HG03095 (cell line): ENCODE data around the gene SEMA6A.

ENCODE experiments used
- ATAC-seq: cut with Tn5 transposase; IDR thresholded peaks from one replicate; pipeline ENCODE4 v1.9.1; 2021; ENCODE audit warnings: moderate library complexity; ENCODE audit not compliant: unreplicated experiment

The SEMA6A gene

GRCh38 chr5:116415182-116415581 is 159.4 kb downstream of the SEMA6A start:
- no peak for ATAC-seq

DNA sequence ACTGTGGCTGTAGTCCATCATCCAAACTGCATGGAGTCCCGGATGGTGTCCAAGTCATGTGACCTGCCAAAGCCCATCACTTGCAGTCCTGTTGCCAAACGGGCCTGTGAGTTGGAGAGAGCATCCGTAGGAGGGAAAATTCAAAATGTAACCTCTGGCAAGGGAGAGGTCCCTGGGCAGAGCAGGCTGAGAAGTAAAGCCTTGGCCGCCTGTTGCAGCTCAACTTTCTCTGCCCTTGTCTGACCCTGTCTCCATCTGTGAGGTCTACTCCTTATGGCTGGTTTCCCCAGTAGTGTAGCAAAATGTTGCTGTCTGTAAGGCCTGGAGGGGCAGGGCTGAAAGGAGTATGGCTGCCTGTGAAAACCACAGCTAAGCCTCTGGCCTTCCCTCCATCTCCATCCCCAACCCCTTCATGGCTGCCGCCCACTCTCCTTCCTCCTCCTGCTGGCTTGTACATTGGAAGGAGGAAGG is 163.5 kb downstream of the SEMA6A start:
- no peak for ATAC-seq

GRCh38 chr5:116410336-116410890 is 164.2 kb downstream of the SEMA6A start:
- ATAC-seq, result no peak

GRCh38 chr5:116409591-116410296 is 164.9 kb downstream of the SEMA6A start:
- no peak for ATAC-seq

GRCh38 chr5:116406306-116407041 is 168.1 kb downstream of the SEMA6A start:
- ATAC-seq, result no peak

GRCh38 chr5:116404792-116405191 is 169.8 kb downstream of the SEMA6A start:
- no peak for ATAC-seq

GRCh38 chr5:116404016-116404415 is 170.6 kb downstream of the SEMA6A start:
- ATAC-seq, result no peak

DNA sequence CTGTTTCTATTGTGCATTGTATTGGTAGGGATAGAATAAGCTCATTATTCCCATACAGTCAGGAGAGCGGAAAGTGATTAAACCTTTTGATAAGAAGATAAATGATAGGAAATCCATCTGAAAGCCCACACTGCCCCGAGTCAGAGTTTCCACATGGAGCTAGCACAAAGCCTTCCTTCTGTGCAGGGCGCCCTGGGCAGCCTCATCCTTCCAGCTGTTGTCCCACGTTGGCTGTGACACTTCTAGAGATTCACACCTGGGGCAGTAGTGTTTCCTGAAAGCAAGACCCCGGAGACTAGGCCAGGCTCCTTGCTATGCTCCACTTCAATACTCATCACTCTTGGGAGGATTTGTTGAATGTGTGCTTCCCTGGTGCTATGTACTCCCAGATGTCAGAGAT is 172.4 kb downstream of the SEMA6A start:
- no peak for ATAC-seq

GRCh38 chr5:116401576-116401975 is 173.0 kb downstream of the SEMA6A start:
- ATAC-seq, result no peak

DNA sequence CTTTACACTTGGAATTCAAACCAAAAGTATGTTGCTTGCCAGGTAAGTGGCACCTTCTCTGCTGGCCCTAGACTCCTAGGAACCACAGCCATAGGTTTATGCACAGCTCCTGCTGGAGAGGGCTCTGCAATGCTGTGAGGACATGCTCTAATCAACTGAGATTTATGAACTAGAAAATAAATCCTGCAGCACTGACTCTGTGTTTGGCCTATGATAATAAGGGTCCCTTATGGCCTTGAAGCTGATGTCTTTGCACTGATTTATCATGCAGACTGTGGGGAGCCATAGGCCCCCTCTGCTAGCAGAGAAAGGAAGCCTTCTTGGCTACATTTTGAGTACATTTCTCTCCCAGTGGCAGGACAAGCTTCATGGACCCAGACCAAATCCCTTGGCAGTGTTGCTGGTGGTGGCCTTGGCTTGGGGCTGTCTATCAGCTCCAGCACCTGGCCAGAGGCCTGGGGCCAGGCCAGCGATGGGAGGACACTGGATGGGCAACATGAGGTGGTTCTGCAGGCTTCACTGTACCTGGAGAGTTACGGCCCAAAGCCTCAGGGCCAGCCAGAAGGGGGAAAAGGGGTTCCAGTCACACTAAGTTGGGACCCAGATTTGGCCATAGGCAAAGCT is 178.0 kb downstream of the SEMA6A start:
- ATAC-seq, result no peak

GRCh38 chr5:116395631-116396203 is 178.9 kb downstream of the SEMA6A start:
- ATAC-seq, result no peak

DNA sequence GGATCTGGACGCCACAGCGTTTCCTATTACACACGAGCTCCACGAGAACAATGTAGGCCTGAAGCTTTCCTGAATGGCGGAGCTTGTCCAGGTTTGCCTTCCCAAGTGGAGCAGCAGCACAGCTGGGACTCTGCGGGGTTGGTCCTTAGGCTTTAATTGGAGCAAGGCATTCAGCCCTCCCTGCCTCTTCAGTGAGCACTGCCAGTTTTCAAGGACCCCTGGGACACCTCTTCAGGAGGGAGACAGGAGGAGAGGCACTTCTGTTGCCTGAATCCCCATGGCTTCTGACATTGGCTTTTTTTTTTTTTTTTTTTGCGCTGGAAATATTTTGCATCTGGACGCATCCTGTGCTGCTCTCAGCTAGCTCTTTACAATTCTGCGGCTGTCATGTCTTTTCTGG is 179.4 kb downstream of the SEMA6A start:
- ATAC-seq, result no peak

DNA sequence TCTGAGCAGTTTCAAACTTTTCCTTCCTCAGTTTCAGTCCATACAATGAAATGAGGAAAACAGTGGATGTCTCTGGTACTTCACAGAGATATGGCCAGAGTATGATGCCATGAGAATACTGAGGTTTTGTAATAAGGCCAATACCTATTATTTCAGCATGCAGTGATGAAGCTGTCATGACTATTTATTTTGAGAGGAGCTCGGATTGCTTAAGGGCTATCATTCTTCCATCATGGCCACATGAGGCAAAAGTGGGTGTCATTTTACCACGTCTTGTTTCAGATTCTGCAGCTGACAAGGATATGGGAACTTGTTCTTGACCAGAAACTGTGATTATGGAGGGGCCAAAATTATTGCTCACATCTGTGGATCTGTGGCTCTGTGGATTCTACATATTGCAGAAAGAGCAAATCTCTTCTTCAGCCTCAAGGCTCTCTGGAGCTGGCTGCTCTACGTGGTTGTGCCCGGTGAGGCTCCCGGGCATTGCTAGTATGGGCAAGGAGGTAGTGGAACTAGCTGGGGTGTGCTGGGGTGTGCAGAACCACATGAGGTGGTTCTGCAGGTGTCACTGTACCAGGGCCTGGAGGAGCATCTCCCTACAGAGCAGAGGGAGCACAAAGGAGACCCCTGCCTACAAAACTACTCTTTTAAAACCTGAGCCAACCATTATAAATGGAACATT is 180.3 kb downstream of the SEMA6A start:
- ATAC-seq, result no peak
